B cell (primary cell): ENCODE measurements around the gene DKKL1. TPM values are rescaled to one million over a fixed set of nuclear protein-coding genes. Genes with fewer than 3 reads are reported as not detected.
A peak's percentile ranks its signal among the peaks of the same experiment; 100 is the strongest.

Experiments used
- ATAC-seq: fragments of 200-7000 bp; cut with Tn5 transposase; one replicate; pipeline ENCODE4 v1.10.0; 2021; ENCODE audit warnings: low read depth, mild to moderate bottlenecking, moderate number of reproducible peaks, moderate library complexity
- CTCF ChIA-PET: fragments of 350-600 bp; sonication (Branson Sonifier 250); formaldehyde crosslinking; loops from one replicate; lab custom pipeline; 2021; ENCODE audit warnings: antibody characterized with exemption, inconsistent platforms; lab: Charles Lee
- POLR2A ChIA-PET: fragments of 350-600 bp; sonication (Branson Sonifier 250); formaldehyde crosslinking; loops from one replicate; lab custom pipeline; 2021; ENCODE audit warnings: antibody characterized with exemption; lab: Charles Lee
- DNase-seq: peaks from one replicate; pipeline ENCODE4 v3.0.0; 2013
- H2AFZ ChIP-seq: 2 replicates; pipeline ENCODE4 v1.6.1; 2012; ENCODE audit warnings: mild to moderate bottlenecking, low read depth, low read length; ENCODE audit not compliant: insufficient read depth, poor library complexity, severe bottlenecking
- H3K27ac ChIP-seq, 2 donors: 1 replicate in 1 of 2; 2 replicates in 1 of 2; pipeline ENCODE4 v1.5.1; 2012 to 2013; ENCODE audit warnings: low read length in 2 of 2, mild to moderate bottlenecking in 2 of 2, moderate library complexity in 1 of 2
- H3K27me3 ChIP-seq, 4 experiments: fragments of 200-600 bp in 1 of 4; sonication (generic) in 1 of 4; replicated peaks in 1 of 4; 1 replicate in 2 of 4; 2 replicates in 2 of 4; pipeline versions ENCODE4 v1.6.1 to v1.7.0; 2013 to 2016; ENCODE audit warnings: low read length in 3 of 4, mild to moderate bottlenecking in 2 of 4, mixed read lengths in 1 of 4, moderate library complexity in 1 of 4; ENCODE audit not compliant: insufficient read depth in 4 of 4, control insufficient read depth in 3 of 4; ENCODE audit errors: control extremely low read depth in 1 of 4
- H3K36me3 ChIP-seq, 2 experiments: replicated peaks in 1 of 2; 1 replicate in 1 of 2; 2 replicates in 1 of 2; pipeline versions ENCODE4 v1.6.1 to v1.7.1; 2013; ENCODE audit warnings: low read length in 1 of 2; ENCODE audit not compliant: insufficient read depth in 2 of 2, control insufficient read depth in 1 of 2; ENCODE audit errors: control extremely low read depth in 1 of 2, extremely low read depth in 1 of 2
- H3K4me1 ChIP-seq, 2 donors: fragments of 200-600 bp in 1 of 2; sonication (generic) in 1 of 2; 1 replicate in 1 of 2; 2 replicates in 1 of 2; pipeline versions ENCODE4 v1.5.1 to v1.6.1; 2013 to 2017; ENCODE audit warnings: low read length in 2 of 2; ENCODE audit not compliant: control insufficient read depth in 2 of 2, insufficient read depth in 2 of 2
- H3K4me2 ChIP-seq: replicated peaks from 2 replicates; pipeline ENCODE3; 2012; ENCODE audit warnings: mild to moderate bottlenecking, low read depth, low read length; ENCODE audit not compliant: poor library complexity, severe bottlenecking
- H3K4me3 ChIP-seq, 5 experiments: fragments of 200-600 bp in 1 of 5; sonication (generic) in 1 of 5; 1 replicate in 3 of 5; 2 replicates in 2 of 5; pipeline versions ENCODE4 v1.5.1 to v1.7.0; 2011 to 2016; ENCODE audit warnings: low read length in 4 of 5, mild to moderate bottlenecking in 4 of 5, low read depth in 2 of 5, control low read depth in 1 of 5, moderate library complexity in 1 of 5; ENCODE audit not compliant: insufficient read depth in 1 of 5; ENCODE audit errors: control extremely low read depth in 1 of 5, extremely low read depth in 1 of 5
- H3K79me2 ChIP-seq: fragments of 200-600 bp; sonication (generic); one replicate; pipeline ENCODE4 v1.6.0; 2016; ENCODE audit warnings: low read length; ENCODE audit not compliant: control insufficient read depth, insufficient read depth
- H3K9ac ChIP-seq: fragments of 200-600 bp; sonication (generic); 2 replicates; pipeline ENCODE4 v1.6.1; 2017; ENCODE audit warnings: mild to moderate bottlenecking, low read length, moderate library complexity
- H3K9me3 ChIP-seq, 3 donors: one replicate each; pipeline versions ENCODE4 v1.6.1 to v1.7.1; 2013; ENCODE audit warnings: low read length in 2 of 3; ENCODE audit not compliant: control insufficient read depth in 2 of 3, insufficient read depth in 1 of 3; ENCODE audit errors: control extremely low read depth in 1 of 3
- H4K20me1 ChIP-seq: 2 replicates; pipeline ENCODE4 v1.6.0; 2012; ENCODE audit warnings: mild to moderate bottlenecking, low read length; ENCODE audit not compliant: insufficient read depth, control insufficient read depth, poor library complexity, severe bottlenecking
- H3K27ac Mint-ChIP-seq: one replicate; pipeline ENCODE4 v1.8.0; 2021; ENCODE audit warnings: mixed read lengths
- H3K27me3 Mint-ChIP-seq: one replicate; pipeline ENCODE4 v1.8.0; 2021; ENCODE audit warnings: mixed read lengths
- H3K4me1 Mint-ChIP-seq: one replicate; pipeline ENCODE4 v1.8.0; 2021; ENCODE audit warnings: mixed read lengths
- H3K4me3 Mint-ChIP-seq: one replicate; pipeline ENCODE4 v1.8.0; 2021; ENCODE audit warnings: mixed read lengths
- H3K9me3 Mint-ChIP-seq: one replicate; pipeline ENCODE4 v1.8.0; 2022; ENCODE audit warnings: mixed read lengths; ENCODE audit not compliant: insufficient read depth
- CTCF ChIP-seq: fragments of 200-600 bp; IDR thresholded peaks from one replicate; pipeline ENCODE4 v1.8.0; 2022; ENCODE audit warnings: antibody characterized with exemption, mild to moderate bottlenecking
- EZH2 ChIP-seq: IDR thresholded peaks from 2 replicates; pipeline ENCODE4 v1.6.1; 2012; ENCODE audit warnings: borderline replicate concordance, low read depth, mild to moderate bottlenecking, moderate library complexity, low read length; ENCODE audit not compliant: insufficient read depth, poor library complexity, severe bottlenecking
- WGBS: methylation state at CpG from one replicate; pipeline ENCODE4 v1.1.5; 2013; ENCODE audit warnings: missing lambda C conversion rate; ENCODE audit not compliant: insufficient coverage; 5-methylcytosine and 5-hydroxymethylcytosine counted together
- intact Hi-C: fragments of 100-400 bp; cut with micrococcal nuclease; formaldehyde crosslinking; loops from one replicate; pipeline ENCODE4 v1.10.0; 2022
- polyA plus RNA-seq: library from polyadenylated mRNA; depleted of rRNA; stranded (reverse); fragments of >200 nt; gene quantifications from 2 replicates; pipeline ENCODE4 v1.2.3, GENCODE V29; 2012
- total RNA-seq, 2 donors: library from RNA; stranded (reverse); fragments of 120-200 nt in 1 of 2; gene quantifications; 1 replicate in 1 of 2; 2 replicates in 1 of 2; pipeline versions ENCODE4 v1.2.3 to v1.2.4, GENCODE V29; 2013 to 2022

Gene DKKL1
- total and polyA plus RNA-seq, 2 donors (not counting 1 experiment from before 2014, with no cell fraction given), result 1.2 to 1.6 TPM

GRCh38 chr19:49347191-49347590, 16.5 kb upstream of the DKKL1 start:
- no peaks in the 10 kb centered on the region for H3K79me2 ChIP-seq
- H2AFZ ChIP-seq, result no peak overlapping the region
- no peaks in the 10 kb centered on the region for H3K9me3 Mint-ChIP-seq
- 98% methylated on average over 15 of the region's 15 CpGs for WGBS
- intact Hi-C loops, result no loop called here
- no peak for DNase-seq
- peaks cover 43% of the 10 kb centered on the region for H3K4me1 Mint-ChIP-seq
- ChIA-PET POLR2A (interaction anchor here (0.9 to 1.4 kb wide), 2 partner anchors 8 to 12 kb away, joined by 4 read pairs; no protein-coding TSS in a partner anchor), CTCF (interaction anchor here (0.5 to 2.7 kb wide), 3 partner anchors 21 to 518 kb away, joined by 3 to 8 read pairs (median 3); no protein-coding TSS in a partner anchor)
- H3K4me3 ChIP-seq, result no peak overlapping the region
- TF ChIP-seq CTCF, result no peak
- no peak for TF ChIP-seq EZH2
- H3K27me3 ChIP-seq, result no peaks in the 10 kb centered on the region
- H3K36me3 ChIP-seq, result peaks cover 0 to 16% of the 10 kb centered on the region in 2 experiments
- no peak overlapping the region for H3K9ac ChIP-seq
- H3K4me2 ChIP-seq, result no peak overlapping the region
- peak overlapping the region; percentile 57 for H3K27ac Mint-ChIP-seq
- no peak overlapping the region for H3K4me3 Mint-ChIP-seq
- peaks cover 0 to 5% (median 0%) of the 10 kb centered on the region in 3 donors for H3K9me3 ChIP-seq
- no peaks in the 10 kb centered on the region for H3K27me3 Mint-ChIP-seq
- no peaks in the 10 kb centered on the region for H4K20me1 ChIP-seq
- no peak overlapping the region for H3K27ac ChIP-seq
- H3K4me1 ChIP-seq, result peaks cover 6 to 43% of the 10 kb centered on the region in 2 donors
- ATAC-seq, result no peak

- peak; percentile 51 for DNase-seq
- ChIA-PET POLR2A (interaction anchor here (0.8 to 1.4 kb wide), 2 partner anchors 10 to 12 kb away, joined by 3 to 4 read pairs; no protein-coding TSS in a partner anchor), CTCF (interaction anchor here (1.0 to 2.7 kb wide), 3 partner anchors 22 to 83 kb away, joined by 3 to 8 read pairs (median 4); no protein-coding TSS in a partner anchor)
- Mint-ChIP-seq H3K27me3 (no peaks in the 10 kb centered on the region), H3K4me1 (peaks cover 39% of the 10 kb centered on the region), H3K27ac (peak overlapping the region; percentile 57), H3K9me3 (no peaks in the 10 kb centered on the region), H3K4me3 (peak overlapping the region; percentile 18)
- Histone ChIP-seq H3K27ac (no peak overlapping the region), H3K9me3 (peaks cover 0 to 5% (median 0%) of the 10 kb centered on the region in 3 donors), H3K9ac (no peak overlapping the region), H3K36me3 (peaks cover 0 to 10% of the 10 kb centered on the region in 2 experiments), H3K4me3 (no peak overlapping the region), H3K4me2 (no peak overlapping the region), H4K20me1 (no peaks in the 10 kb centered on the region), H3K79me2 (no peaks in the 10 kb centered on the region), H3K27me3 (no peaks in the 10 kb centered on the region), H3K4me1 (peaks cover 6 to 38% of the 10 kb centered on the region in 2 donors), H2AFZ (no peak overlapping the region)
- peak; percentile 50 for ATAC-seq
- TF ChIP-seq CTCF, result no peak
- TF ChIP-seq EZH2, result no peak
- WGBS, result 82% methylated on average over 3 of the region's 3 CpGs
- intact Hi-C loops, result no loop called here
These were observed 15.8 kb upstream of the DKKL1 start for GRCh38 chr19:49347835-49348234.
